Suppressor macrophage treated with lipopolysaccharide for 4 hours (primary cell): ENCODE measurements around the gene MTF2.

Experiments
- DNase-seq: peaks from one replicate; pipeline ENCODE4 v3.0.0-alpha.2; 2020

Gene MTF2

GRCh38 chr1:93078986-93079654, at the start of gene MTF2:
MTF2 (plus strand) TSS chr1:93079283; CDS start chr1:93079527, 244 bp downstream.
- DNase-seq: peak; percentile 96

- DNase-seq: no peak
Observed at GRCh38 chr1:93029317-93029716, 49.8 kb upstream of the MTF2 start.

DNA sequence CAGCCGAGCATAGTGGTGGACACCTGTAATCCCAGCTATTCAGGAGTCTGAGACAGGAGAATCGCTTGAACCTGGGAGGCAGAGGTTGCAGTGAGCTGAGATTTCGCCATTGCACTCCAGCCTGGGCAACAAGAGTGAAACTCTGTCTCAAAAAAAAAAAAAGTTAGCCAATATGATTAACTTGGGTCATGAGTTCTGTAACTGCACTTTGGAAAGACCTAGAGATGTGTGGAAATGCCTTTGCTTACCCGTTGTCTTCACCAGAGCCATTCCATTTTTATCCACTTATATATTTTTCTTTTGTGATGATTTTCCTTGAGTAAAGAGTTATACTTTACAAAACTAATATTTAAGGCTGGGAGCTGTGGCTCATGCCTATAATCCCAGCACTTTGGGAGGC, 48.9 kb upstream of the MTF2 start:
- peak; percentile 41 for DNase-seq

- no peak for DNase-seq
Observed at GRCh38 chr1:93031711-93032110, 47.4 kb upstream of the MTF2 start.

DNA sequence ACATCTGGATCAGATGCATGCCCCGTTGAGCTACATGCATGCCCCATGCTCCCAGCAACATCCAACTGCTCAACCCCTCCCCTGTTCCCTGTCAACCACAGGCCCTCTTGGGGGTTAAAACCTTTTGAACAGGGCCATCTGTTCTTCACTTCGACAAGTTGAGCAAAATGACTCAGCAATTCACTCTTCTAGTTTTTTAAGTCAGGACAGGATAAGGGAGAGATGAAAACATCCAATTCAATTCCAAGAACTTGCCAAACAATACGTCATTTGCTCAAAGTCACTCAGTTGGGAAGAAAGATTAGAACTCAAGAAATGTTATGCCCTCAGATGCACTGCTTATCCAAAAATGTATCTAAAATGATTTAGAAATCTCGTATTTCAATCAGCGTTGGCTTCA, 46.1 kb upstream of the MTF2 start:
- no peak for DNase-seq

- peak; percentile 84 for DNase-seq
Observed at GRCh38 chr1:93033785-93034184, 45.3 kb upstream of the MTF2 start.

DNA sequence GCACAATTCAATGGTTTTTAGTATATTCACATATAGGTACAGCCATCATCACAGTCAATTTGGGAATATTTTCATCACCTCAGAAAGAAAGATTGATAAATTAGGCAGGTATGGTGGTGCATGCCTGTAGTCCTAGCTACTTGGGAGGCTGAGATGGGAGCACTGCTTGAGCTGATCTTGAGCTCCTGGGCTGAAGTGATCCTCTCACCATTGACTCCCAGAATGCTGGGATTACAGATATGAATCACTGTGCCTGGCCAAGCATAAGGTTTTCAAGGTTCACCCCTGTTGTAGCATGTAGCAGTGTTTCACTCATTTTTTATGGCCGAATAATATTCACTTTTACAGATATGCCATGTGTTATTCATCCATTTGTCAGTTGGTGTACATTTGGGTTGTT, 44.7 kb upstream of the MTF2 start:
- no peak for DNase-seq

- DNase-seq: no peak
Observed at GRCh38 chr1:93036672-93037071, 42.4 kb upstream of the MTF2 start.

GRCh38 chr1:93042187-93043056, 36.7 kb upstream of the MTF2 start:
- DNase-seq: peak; percentile 63

- DNase-seq: no peak
Observed at GRCh38 chr1:93043057-93043557, 36.0 kb upstream of the MTF2 start.

- DNase-seq: no peak
Observed at GRCh38 chr1:93047618-93048017, 31.5 kb upstream of the MTF2 start.

DNA sequence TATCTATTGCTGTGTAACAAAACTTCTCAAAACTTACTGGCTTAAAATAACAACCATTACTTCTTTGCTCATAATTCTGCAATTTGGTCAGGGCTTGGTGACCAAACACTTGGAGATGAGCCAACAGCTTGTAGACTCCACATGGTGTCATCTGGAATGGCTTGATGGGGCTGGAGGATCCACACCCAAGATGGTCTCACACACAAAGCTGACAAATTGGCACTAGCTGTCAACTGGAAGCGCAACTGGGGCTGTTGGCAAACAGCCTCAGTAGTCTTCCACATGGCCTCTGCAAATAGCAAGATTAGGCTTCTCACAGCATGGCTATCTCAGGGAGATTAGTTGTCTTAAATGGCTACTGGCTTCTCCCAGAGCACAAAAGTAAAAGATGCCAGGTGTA, 27.1 kb upstream of the MTF2 start:
- peak; percentile 19 for DNase-seq

- peak; percentile 18 for DNase-seq
Observed at GRCh38 chr1:93056214-93056613, 22.9 kb upstream of the MTF2 start.

GRCh38 chr1:93056649-93057048, 22.4 kb upstream of the MTF2 start:
- no peak for DNase-seq

DNA sequence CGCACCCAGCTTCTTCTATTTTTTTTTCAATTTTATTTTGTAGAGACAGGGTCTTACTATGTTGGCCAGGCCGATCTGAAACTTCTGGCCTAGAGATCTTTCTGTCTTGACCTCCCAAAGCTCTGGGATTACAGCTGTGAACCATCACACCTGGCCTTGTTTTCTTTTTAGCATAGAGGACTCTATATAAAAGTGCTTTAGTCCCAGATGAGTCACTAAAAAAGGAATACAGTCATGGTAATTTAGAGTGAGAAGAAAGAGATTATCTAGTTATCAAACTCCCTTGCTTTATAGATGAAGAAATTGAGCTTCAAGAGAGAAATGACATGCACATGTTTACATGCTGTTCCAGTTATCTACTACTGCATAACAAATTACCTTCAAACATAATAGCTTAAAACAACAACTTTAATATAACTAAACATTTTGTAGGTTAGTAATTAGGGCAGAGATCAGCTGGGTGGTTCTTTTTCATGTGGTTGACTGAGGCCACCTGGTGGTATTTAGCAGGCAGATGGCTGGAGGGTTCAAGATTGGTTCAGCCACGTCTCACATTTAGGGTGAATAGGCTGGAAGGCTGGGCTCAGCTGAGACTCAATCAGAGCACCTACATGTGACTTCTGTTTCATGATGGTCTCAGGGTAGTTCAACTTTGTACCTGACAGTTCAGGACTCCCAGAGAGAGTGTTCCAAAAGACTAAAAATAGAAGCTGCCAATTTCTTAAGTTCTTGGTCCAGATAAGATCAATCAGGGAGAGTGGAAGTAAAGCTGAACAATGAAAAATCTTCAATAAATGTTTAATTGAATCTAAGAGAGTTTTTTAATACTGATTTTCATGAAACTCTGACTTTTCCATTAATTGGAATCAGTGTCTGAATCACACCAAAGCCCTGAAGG, 16.9 kb upstream of the MTF2 start:
- DNase-seq: peak; percentile 58

GRCh38 chr1:93076268-93076667, 2.8 kb upstream of the MTF2 start:
- peak; percentile 75 for DNase-seq

GRCh38 chr1:93078203-93078602, 880 bp upstream of the MTF2 start:
- no peak for DNase-seq

DNA sequence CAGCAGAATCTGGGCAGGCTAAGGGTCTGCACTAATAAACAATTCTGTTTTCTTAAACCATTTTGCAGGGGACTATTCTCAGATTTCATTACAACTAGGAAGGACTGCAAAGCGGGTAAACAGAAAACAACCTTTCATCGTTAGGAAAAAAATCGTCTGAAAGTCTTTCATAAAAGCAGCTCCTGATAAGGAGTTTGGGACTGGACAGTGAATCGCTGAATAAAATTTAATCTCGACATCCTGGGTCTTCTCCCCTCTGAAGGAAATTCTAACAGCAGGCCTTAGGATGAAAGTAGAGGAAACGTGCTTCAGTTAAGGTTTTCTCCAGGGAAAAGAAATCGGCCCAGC, 471 bp upstream of the MTF2 start:
- DNase-seq: no peak

GRCh38 chr1:93079685-93080141, 630 bp downstream of the MTF2 start:
- peak; percentile 11 for DNase-seq

- DNase-seq: peak; percentile 58
Observed at GRCh38 chr1:93080179-93080823, 1.2 kb downstream of the MTF2 start.

- peak; percentile 73 for DNase-seq
Observed at GRCh38 chr1:93081716-93082115, 2.6 kb downstream of the MTF2 start.

- no peak for DNase-seq
Observed at GRCh38 chr1:93082313-93082712, 3.2 kb downstream of the MTF2 start.

GRCh38 chr1:93083979-93084378, 4.9 kb downstream of the MTF2 start:
- no peak for DNase-seq
